Uterus (tissue), 2 donors: ENCODE results near the gene CHRNA4.

ENCODE experiments used
- CTCF ChIP-seq, 4 experiments: fragments of 200-600 bp in 2 of 4; fragments of 450-650 bp in 2 of 4; sonication (generic) in 2 of 4; IDR thresholded peaks; one replicate each; pipeline ENCODE4 v1.5.1; 2016 to 2019; ENCODE audit warnings: antibody characterized with exemption in 4 of 4, mild to moderate bottlenecking in 2 of 4, moderate library complexity in 1 of 4
- POLR2A ChIP-seq, 2 donors: fragments of 450-650 bp; IDR thresholded peaks; one replicate each; pipeline ENCODE4 v1.6.1; 2016; ENCODE audit warnings: antibody characterized with exemption in 2 of 2, mild to moderate bottlenecking in 1 of 2, moderate library complexity in 1 of 2

- TF ChIP-seq CTCF (IDR thresholded peaks at IDR 0.05) (no peak), POLR2A (IDR thresholded peaks at IDR 0.05) (no peak)
These were observed 38.2 kb downstream of the CHRNA4 start for GRCh38 chr20:63322933-63323273.
